ENCODE data around the gene AKR1C4.
"Not testable (repeated sequence)": the region's sequence is repeated elsewhere in the genome, so short reads cannot be mapped to it uniquely, and the experiment has no call there.

AKR1C4 gene

GRCh38 chr10:5196702-5197113 is at the start of gene AKR1C4:
Gene AKR1C4, plus strand, starts transcription at chr10:5196837. Its CDS starts 31 bp downstream, at chr10:5196868.
- DNase-seq (ENCODE audit: low read depth), result no peak

DNA sequence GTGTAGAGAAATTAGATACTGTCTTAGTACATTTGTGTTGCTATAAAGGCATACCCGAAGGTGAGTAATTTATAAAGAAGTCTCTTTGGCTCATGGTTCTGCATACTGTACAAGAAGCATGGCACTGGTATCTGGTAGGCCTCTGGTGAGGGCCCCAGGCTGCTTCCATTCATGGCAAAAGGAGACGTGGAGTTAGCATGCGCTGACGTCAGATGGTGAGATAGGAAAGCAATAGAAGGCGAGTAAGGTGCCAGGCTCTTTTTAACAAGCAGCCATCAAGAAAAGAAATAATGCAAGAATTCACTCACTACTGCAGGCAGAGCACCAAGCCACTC is 49.8 kb upstream of the AKR1C4 start:
- DNase-seq (ENCODE audit: low read depth), result no peak

GRCh38 chr10:5147255-5147980 is 49.2 kb upstream of the AKR1C4 start:
- no peak for DNase-seq (ENCODE audit: low read depth)

DNA sequence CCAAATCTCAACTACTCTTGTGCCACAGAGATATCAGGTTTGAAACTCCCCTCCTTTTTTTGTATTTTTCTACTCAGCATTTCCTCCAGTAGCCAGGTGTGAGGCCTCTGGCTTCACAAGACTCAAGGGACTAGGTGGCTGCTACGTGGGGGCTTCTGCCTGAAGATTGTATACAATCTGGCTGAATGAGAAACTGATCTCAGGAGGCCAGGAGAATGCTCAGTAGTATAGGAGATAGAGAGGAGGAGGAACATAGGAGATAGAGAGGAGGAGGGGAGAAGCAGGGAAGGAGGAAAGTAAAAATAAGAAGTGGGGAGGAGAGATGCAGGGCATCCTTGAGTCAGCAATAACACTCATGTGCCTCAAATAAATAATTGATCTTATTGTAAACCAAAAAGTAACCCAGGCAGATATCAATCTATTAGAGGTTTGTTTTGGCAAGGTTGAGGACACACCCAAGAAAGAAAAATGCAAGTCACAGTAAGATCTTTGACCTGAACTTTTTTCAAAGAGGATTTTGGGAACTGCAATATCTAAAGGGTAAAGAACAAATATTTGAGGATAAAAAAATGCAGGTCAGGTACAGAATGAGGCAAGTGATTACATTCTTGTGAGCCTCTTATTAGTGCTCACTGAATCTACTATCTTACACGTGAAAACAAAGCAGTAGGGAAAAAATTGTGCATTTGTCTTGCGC is 48.5 kb upstream of the AKR1C4 start:
- no peak for DNase-seq (ENCODE audit: low read depth)

DNA sequence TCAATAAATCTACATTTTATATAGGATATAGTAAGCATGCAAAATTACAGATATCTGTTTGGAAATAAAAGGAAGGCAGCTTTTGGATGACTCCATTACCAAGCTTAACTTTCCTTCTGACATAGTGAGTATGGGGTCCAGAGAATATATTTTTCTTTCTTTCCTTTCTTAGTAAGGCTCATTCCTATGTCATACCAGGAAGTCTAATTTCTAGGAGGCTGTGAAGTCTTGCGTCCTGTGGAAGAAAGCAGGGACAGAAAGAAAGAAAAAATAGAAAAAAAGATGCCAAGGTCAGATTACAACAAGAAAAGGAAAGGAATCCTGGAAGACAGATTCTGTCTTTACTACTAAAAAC is 48.0 kb upstream of the AKR1C4 start:
- DNase-seq (ENCODE audit: low read depth), result no peak

- no peak for DNase-seq (ENCODE audit: low read depth)
Observed at GRCh38 chr10:5151076-5151475, 45.6 kb upstream of the AKR1C4 start.

GRCh38 chr10:5155951-5156350 is 40.7 kb upstream of the AKR1C4 start:
- DNase-seq (ENCODE audit: low read depth), result no peak

DNA sequence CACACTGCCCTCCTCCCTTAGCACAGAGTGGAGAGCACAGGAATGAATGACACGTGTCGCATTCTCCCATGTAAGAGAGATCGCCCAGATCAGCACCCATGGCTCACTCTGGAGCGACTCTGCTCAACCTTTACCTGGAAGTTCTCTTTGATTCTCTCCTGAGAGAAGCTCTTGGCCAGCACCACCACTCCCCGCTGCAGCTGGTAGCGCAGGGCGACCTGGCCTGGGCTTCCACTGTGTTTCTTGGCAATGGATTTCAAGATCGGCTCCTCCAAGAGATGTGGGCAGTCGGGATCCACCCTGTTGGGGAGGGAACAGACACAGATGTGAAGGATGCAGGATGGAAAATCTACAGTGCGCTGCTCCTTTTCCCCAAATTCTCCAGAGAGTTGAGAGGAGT is 39.1 kb upstream of the AKR1C4 start:
- DNase-seq (ENCODE audit: low read depth), result no peak

DNA sequence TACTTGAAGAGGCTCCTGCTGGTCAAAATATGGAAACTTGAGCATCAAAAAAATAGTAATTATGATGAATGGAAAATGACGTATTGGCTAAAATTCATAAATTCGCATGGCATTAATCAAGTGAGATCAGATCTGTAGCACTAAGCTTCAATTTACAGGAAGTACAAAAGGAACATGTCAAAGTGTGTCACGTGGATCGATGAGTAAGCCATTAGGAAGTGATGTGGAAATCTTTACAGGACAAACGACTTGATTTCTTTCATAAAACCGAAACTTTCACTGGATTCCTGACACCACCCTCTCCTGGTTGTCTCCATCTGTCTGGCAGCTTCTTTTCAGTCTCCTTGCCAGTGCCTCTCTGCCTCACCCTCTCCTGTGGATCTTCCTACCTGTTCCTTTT is 37.5 kb upstream of the AKR1C4 start:
- DNase-seq (ENCODE audit: low read depth), result no peak

DNA sequence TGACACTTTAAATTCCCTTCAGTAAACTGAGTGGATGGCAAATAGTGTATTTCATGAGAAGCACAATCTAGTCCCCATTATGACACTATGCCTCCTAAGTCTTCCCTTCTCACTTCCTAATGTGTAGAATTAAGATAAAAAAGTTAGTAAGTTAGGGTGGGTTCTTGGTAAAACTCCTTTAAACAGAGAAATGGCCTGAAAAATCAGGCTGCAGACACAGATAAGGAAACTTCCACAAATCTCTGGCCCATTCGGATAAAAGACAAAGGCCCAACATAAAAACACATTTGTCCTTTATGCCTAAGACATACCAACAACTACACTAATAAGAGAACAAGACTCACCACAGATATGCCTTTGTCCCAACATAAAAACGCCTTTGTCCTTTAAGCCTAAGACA is 33.1 kb upstream of the AKR1C4 start:
- DNase-seq (ENCODE audit: low read depth), result no peak

GRCh38 chr10:5165738-5166137 is 30.9 kb upstream of the AKR1C4 start:
- DNase-seq (ENCODE audit: low read depth), result no peak

- no peak for DNase-seq (ENCODE audit: low read depth)
Observed at GRCh38 chr10:5168897-5169420, 27.7 kb upstream of the AKR1C4 start.

GRCh38 chr10:5175581-5175980 is 21.1 kb upstream of the AKR1C4 start:
- not testable (repeated sequence) for DNase-seq (ENCODE audit: low read depth)

DNA sequence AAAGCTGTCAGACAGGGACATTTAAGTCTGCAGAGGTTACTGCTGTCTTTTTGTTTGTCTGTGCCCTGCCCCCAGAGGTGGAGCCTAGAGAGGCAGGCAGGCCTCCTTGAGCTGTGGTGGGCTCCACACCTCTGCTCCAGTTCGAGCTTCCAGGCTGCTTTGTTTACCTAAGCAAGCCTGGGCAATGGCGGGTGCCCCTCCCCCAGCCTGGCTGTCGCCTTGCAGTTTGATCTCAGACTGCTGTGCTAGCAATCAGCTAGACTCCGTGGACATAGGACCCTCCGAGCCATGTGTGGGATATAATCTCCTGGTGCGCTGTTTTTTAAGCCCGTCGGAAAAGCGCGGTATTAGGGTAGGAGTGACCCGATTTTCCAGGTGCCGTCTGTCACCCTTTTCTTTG is 16.1 kb upstream of the AKR1C4 start:
- DNase-seq (ENCODE audit: low read depth), result not testable (repeated sequence)

GRCh38 chr10:5183923-5184322 is 12.7 kb upstream of the AKR1C4 start:
- DNase-seq (ENCODE audit: low read depth), result no peak

GRCh38 chr10:5184987-5185775 is 11.5 kb upstream of the AKR1C4 start, which contains the start of gene AKR1C8:
Gene AKR1C8, minus strand, starts transcription at chr10:5185150. Its CDS starts 46 bp downstream, at chr10:5185104.
- no peak for DNase-seq (ENCODE audit: low read depth)

DNA sequence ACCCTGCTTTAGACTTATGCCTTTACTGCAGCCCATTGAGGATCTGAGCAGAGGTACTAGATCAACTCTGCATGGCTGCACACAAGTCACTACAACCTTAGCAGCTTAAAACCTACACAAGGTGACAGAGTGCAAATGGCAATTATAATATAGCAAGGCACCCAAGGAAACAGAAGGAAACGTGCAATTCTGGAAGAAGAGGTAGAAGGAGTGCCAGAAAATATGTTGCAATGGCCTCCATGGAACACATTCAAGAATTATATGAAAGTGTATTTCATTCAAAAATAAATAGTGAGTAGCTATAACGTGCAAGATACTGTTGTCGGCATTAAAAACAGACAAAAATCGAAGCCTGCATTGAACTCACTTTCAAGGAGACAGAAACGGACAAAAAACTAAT is 8.8 kb upstream of the AKR1C4 start:
- no peak for DNase-seq (ENCODE audit: low read depth)

DNA sequence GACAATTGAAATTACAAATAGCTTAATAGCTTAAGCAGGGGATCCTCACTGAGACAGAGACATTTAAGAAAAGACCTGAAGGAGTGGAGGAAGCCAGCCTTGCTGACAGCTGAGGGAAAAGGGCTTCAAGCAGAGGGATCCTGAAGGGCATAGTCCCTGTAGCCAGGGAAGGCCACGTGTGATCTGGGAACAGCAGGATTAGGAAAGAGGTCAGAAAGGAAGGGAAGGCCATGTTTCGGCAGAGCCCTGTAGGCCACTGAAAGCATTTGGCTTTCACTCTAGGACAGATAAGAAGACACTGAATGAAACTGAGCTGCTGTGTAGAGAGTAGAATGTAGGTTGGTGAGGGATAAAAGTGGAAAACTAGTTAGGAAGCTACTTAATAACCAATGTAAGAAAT is 8.3 kb upstream of the AKR1C4 start:
- no peak for DNase-seq (ENCODE audit: low read depth)

DNA sequence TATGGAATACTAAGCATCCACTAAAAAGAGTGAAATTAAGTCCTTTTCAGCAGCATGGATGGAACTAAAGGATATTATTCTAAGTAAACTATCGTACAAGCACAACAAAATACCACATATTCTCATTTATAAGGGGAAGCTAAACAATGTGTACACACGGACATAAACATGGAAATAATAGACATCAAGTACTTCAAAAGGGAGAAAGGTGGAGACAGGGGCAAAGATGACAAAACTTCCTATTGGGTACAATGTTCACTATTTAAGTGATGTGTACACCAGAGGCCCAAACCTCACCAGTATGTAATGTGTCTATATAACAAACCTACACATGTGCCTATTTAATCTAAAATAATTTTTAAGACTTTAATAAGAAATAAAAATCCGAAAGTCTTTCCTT is 2.2 kb upstream of the AKR1C4 start:
- DNase-seq (ENCODE audit: low read depth), result no peak

GRCh38 chr10:5195727-5196374 is 786 bp upstream of the AKR1C4 start:
- no peak for DNase-seq (ENCODE audit: low read depth)

DNA sequence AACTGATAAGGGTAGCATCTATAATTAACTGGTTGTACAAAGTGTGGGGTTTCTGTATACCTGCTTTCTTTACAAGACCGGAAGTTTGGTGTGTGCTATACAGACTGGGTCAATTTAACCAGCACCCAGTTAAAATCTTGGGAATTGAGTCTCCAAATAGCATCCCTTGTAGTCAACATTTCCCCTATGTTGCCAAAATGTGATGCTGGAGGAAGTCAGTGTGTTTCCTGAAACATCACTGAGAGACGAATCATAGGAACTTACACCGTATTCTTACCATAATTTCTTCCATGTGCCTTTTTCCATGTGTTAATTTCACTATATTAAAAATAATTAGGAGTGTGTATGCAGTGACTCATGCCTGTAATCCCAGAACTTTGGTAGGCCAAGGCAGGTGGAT is 1.7 kb downstream of the AKR1C4 start:
- DNase-seq (ENCODE audit: low read depth), result no peak

- DNase-seq (ENCODE audit: low read depth), result no peak
Observed at GRCh38 chr10:5199398-5199797, 2.8 kb downstream of the AKR1C4 start.

All from activated T-helper 9 cell treated with anti-CD3 and anti-CD28 coated beads, Interleukin-2, amount 50 U/mL, for 16 hours (primary cell).